ENCODE results near the gene YDJC. TPM values are rescaled to one million over a fixed set of nuclear protein-coding genes. Genes with fewer than 3 reads are reported as not detected.

Gene YDJC
- total and polyA plus RNA-seq, 9 of the 15 experiments (the other 6 are each of a cell fraction or from before 2014, with no cell fraction given): 13.5 to 871 (median 164) TPM

- TF ChIP-seq ATF4 (CRISPR knock-in tag; IDR thresholded peaks at IDR 0.05): no peak
- no peak for TF ChIP-seq PKNOX1 (IDR thresholded peaks at IDR 0.05)
- no peak for TF ChIP-seq ZNF639 (CRISPR knock-in tag; conservative IDR thresholded peaks at IDR 0.05 in 1 of 2, IDR thresholded peaks at IDR 0.05 in 1 of 2)
- TF ChIP-seq STAT6 (CRISPR knock-in tag; IDR thresholded peaks at IDR 0.05): peak; percentile 99
- TF ChIP-seq HMGXB4 (CRISPR knock-in tag; IDR thresholded peaks at IDR 0.05): peak; percentile 99
- TF ChIP-seq ATF7 (IDR thresholded peaks at IDR 0.05): no peak
- TF ChIP-seq ZFP91 (CRISPR knock-in tag; IDR thresholded peaks at IDR 0.05): no peak
- no peak for TF ChIP-seq ZNF174 (CRISPR knock-in tag; IDR thresholded peaks at IDR 0.05)
- no peak for TF ChIP-seq RBFOX2 (IDR thresholded peaks at IDR 0.05; ENCODE audit: low read depth, low read length)
- TF ChIP-seq BHLHE40 (IDR thresholded peaks at IDR 0.05; ENCODE audit: low read length): peak; percentile 88
- TF ChIP-seq HDAC2 (IDR thresholded peaks at IDR 0.05): no peak
- no peak for TF ChIP-seq L3MBTL2 (IDR thresholded peaks at IDR 0.05)
- no peak for TF ChIP-seq ZNF24 (IDR thresholded peaks at IDR 0.05)
- no peak for TF ChIP-seq HNRNPH1 (optimal IDR thresholded peaks at IDR 0.05; ENCODE audit: low read depth, low read length)
- TF ChIP-seq HNRNPL (IDR thresholded peaks at IDR 0.05; ENCODE audit: low read depth, low read length): no peak
- TF ChIP-seq IRF1 (CRISPR knock-in tag; IDR thresholded peaks at IDR 0.05; ENCODE audit: borderline replicate concordance): no peak
Observed at GRCh38 chr22:21641789-21642583, 12.2 kb upstream of the YDJC start, which contains the start of gene SDF2L1 (continued).

All from K562 (cell line).